IPS-NIHi7 (cell line): ENCODE measurements around the gene NME4.
"Not testable (repeated sequence)": the region's sequence is repeated elsewhere in the genome, so short reads cannot be mapped to it uniquely, and the experiment has no call there.

Experiments used
- DNase-seq: peaks from one replicate; pipeline ENCODE4 v3.0.0; 2012; ENCODE audit warnings: mixed read lengths; ENCODE audit errors: extremely low spot score

Gene NME4

DNA sequence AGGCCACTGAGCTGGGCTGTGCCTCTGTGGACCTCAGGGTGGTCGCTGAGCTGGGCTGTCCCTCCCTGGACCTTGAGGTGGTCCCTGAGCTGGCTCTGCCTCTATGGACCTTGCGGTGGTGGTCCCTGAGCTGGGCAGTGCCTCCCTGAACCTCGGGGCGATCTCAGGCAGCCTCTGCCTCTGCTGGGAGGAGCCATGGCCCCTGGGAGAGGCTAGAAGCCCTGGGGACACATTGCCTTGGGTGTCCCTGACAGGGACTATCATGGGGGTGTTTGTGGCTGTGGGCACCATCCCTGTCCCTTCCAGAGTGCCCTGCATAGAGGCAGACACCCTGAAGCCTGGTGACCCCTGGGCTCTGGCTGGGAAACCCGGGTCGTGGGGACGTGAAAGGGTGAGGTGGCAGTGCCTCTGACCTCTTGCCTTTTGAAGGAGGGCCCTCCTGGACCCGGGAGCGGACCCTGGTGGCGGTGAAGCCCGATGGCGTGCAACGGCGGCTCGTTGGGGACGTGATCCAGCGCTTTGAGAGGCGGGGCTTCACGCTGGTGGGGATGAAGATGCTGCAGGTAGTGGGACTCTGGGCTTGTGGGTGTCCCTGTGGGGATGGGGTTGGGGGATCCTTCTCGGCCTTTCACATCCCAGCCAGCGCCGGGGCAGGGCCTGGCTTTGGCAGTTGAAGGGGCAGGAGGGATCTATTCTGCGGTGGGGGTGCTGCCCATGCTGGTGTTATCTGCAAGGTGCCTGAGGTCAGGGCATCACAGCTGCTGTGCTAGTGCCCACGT, 1.8 kb downstream of the NME4 start:
- DNase-seq, result no peak

DNA sequence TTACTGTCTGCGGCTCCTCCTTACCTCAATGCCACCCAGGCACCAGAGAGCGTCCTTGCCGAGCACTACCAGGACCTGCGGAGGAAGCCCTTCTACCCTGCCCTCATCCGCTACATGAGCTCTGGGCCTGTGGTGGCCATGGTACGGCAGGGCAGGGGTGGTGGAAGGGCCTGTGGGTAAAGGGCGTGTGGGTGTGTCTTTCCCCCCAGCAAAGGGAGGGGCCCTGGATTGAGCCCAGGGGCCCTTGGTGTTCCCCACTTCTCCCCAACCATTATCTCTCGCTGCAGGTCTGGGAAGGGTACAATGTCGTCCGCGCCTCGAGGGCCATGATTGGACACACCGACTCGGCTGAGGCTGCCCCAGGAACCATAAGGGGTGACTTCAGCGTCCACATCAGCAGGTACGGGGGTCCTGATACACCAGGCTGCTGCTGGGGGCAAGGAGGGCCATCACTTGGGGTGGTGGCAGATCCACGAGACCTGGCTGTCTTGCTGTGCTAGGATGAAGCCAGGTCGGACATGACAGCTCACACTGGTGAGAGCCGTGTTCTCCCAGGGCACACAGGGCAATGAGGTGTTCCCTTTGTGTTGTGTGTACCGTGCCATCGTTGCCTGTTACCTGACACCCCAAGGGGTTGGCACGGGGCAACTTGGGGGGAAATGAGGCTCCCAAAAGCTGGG, 2.5 kb downstream of the NME4 start:
- DNase-seq, result no peak

DNA sequence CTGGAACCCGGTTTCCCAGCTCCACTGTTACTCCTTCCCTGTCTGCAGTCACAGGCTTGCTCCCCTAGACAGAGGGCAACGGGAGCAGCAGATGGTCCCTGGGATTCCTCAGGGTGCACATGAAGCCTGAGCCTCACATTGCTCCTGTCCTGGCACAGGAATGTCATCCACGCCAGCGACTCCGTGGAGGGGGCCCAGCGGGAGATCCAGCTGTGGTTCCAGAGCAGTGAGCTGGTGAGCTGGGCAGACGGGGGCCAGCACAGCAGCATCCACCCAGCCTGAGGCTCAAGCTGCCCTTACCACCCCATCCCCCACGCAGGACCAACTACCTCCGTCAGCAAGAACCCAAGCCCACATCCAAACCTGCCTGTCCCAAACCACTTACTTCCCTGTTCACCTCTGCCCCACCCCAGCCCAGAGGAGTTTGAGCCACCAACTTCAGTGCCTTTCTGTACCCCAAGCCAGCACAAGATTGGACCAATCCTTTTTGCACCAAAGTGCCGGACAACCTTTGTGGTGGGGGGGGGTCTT, 3.1 kb downstream of the NME4 start:
- DNase-seq, result no peak

DNA sequence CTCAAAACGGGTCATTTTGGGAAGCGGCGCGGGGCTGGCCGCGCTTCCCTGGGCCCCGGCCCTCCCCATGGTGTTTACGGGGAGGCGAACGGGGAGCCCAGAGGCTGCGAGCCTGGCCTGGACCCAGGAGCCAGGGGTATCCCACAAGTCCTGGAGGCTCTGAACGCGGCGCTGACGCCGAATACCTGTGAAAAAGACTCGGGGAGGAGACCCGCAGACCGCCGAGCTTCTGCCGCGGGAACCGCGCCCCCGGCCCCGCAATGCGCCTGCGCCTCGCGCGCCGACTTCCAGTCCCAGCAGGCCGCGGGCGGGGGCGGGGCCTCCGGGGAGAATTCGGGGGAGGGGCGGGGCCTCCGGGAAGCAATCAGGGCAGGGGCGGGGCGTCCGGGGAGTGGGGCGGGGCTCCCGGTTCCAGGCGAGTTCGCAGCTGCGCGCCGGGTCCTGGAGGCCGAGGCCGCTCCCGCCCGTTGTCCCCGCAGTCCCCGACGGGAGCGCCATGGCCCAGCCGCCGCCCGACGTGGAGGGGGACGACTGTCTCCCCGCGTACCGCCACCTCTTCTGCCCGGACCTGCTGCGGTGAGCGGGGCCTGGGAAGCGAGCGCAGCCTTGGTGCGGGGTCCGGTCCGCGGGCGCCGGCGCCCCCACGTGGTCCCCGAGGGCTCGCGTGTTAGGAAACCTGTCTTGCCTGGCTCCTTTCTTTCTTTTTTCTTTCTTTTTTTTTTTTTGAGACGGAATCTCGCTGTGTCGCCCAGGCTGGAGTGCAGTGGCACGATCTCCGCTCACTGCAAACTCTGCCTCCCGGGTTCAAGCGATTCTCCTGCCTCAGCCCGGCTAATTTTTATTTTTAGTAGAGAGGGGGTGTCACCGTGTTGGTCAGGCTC, 4.7 kb downstream of the NME4 start, which contains the start of gene DECR2:
Gene DECR2 (plus strand): TSS at position 418 of the 881 bp plus-strand sequence. CDS start 79 bp downstream, at position 497.
- peak; percentile 94 for DNase-seq

DNA sequence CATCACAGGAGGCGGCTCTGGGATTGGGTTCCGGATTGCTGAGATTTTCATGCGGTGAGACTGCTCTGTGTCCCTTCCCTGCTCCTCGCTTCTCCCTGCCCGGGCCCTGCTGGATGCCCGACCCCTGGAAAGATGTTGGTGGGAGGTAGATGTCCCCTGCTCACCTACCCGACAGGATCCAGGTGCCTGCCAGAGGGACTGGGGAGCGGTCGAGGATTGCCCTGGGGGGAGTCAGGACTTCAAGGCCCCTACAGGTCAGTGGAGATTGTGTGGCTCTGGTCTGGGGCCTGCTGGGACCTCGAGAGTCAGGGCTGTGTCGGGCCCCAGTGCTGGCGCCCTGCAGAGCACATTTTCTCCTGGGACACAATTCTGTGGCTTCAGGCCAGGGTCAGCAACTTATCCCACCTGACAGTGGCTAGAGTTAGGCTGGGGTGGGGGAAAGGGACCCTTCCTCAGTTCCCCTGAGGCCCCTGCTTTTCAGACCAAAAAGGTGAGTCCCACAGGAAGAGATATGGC, 8.0 kb downstream of the NME4 start:
- peak; percentile 6 for DNase-seq

DNA sequence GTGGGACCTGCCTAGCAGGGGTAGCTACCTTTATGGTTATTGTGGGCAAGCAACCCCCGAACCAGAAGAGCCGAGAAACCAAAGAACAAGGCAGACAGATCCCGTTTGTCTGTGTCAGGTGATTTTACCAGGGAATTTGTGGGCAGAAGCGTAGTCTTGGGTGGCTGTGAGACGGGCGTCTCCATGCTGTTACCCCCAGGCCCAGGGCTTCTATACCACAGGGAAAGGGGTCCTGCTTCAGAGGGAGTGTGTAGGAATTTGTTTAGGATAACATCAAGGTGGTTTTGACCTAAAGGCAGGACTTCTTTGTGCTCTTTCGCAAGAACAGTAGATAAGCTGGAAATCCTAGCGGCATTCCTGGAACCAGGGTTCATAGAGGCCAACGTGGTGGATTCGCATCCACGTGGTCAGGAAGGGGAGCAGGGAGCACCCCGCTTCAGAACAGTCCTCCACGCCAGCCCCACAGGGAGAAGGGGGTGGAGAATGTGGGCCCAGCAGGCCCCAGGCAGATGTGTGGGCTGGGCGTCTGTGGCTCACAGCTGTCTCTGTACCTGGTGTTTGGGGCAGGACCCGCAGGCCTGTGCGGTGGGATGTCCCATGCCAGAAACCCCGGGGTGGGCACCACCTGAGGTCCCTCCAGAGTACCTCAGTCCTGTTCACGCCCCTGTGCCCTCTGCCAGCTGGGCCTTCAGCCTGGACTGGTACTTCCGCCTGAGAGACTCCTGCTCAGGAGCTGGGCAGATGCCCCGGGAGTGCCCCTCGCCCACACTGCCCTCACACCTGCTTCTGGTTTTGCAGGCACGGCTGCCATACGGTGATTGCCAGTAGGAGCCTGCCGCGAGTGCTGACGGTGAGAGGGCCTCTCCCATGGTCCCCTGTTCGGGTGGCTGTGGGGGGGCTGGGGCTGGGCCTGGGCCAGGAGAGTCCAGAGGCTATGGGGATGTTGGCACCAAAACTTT, 8.8 kb downstream of the NME4 start:
- DNase-seq, result peak; percentile 6

DNA sequence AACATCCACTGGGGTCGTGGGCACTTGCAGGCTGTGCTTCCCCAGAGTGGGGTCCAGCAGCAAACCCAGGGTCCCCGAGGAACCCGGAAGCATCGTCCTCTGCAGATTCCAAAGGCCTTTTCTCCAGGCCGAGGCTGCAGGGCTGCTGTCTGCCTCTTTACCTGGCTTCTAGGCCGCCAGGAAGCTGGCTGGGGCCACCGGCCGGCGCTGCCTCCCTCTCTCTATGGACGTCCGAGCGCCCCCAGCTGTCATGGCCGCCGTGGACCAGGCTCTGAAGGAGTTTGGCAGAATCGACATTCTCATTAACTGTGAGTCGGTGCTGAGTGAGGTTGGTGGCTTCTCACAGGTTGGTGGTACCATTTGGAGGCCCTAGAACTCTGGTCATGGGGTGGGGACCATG, 10.3 kb downstream of the NME4 start:
- DNase-seq, result peak; percentile 11

DNA sequence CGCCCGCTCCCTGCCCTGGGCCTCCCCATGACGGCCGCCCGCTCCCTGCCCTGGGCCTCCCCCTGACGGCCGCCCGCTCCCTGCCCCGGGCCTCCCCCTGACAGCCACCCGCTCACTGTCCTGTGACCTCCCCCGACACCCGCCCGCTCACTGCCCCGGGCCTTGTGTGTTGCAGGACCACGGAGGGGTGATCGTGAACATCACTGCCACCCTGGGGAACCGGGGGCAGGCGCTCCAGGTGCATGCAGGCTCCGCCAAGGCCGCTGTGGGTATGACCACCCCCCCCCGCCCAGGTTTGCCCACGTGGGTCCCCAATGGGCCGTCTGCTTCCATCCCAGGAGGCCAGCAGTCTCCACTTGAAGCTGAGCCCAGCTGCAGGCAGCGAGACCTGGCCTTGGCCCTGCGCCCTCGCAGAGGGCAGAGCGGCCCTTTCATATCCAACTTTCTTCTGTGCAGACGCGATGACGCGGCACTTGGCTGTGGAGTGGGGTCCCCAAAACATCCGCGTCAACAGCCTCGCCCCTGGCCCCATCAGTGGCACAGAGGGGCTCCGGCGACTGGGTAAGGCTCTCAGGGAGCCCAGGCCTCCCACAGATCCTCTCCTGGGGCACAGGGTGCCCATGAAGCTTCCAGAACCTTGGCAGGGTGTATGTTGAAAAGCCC, 13.6 kb downstream of the NME4 start:
- peak; percentile 5 for DNase-seq

DNA sequence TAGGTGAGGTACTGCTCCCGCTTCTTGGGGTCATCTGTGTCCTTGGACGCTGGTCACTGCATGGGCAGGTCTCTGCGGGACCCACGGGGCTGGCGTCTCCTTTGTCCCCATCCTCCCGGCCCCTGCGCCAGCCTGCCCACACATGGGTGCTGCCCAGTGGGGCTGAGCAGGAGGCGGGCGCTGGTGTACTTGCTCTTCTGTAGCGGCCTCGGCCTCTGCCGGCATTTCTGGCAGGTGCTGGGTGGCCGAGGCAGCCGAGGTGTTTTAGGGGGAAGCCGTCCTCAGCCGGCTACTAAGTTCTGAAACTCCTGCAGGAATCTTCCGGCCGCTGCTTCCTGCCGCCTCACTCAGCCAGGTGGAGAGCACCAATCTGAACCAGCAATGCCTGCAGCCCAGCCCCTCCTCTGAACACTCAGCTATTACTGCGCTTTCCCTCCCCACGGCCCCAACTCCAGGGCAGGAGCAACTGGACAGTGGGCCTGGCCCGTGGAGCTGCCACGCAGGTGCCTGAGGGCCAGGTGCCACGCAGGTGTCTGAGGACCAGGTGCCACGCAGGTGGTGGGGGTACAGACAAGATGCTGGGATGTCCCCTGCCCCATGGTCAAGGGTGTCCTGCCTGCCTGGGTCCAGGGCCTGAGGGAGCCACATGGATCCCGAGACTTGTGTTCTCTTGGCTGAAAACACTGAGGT, 14.7 kb downstream of the NME4 start:
- no peak for DNase-seq

DNA sequence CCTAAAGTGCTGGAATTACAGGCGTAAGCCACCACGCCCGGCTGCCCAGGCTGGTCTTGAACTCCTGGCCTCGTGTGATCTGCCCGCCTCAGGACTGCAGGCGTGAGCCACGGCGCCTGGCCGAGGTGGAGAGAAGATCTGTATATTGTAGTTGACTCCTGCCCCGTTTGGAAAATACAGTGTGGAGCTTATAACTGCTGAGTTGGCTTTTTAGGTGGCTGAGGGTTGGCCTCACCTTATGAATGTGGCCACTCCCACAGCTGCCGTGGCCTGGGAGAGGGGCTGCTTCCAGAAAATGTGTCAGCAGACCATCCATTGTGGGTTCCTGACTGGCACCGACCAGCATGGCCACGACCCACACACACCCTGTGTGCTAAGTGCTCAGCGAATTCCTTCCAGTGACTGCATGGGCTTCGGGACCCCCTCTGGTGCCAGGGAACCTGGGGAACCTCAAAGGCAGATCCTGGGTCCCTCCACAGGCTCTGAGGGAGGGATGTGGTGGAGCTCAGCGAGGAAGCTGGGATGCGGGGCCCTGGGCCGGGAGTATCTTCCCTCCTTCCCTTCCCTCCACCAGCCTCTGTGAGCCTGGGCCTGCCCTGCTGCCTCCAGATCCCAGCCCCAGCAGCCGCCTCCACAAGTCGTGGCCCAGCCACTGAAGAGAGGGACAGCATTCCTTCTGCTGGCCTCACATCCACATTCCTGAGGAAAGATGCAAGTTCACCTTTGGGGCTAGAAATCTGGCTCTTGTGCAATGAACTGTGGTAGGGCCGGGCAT, 17.6 kb downstream of the NME4 start:
- DNase-seq, result no peak

DNA sequence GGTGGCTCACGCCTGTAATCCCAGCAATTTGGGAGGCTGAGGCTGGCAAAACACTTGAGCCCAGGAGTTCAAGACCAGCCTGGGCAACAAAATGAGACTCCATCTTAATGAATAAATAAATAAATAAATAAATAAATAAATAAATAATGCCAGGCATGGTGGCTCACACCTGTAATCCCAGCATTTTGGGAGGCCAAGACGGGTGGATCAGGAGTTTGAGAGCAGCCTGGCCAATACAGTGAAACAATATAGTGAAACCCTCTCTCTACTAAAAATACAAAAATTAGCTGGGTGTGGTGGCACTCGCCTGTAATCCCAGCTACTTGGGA, 18.1 kb downstream of the NME4 start:
- not testable (repeated sequence) for DNase-seq

DNA sequence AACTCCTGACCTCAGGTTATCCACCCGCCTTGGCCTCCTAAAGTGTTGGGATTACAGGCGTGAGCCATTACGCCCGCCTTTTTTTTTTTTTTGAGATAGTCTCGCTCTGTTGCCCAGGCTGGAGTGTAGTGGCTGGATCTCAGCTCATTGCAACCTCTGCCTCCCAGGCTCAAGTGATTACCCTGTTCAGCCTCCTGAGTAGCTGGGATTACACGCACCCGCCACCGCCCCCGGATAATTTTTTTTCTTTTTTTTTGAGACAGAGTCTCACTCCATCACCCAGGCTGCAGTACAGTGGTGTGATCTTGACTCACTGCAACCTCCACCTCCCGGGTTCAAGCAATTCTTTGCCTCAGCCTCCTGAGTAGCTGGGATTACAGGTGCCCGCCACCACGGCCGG, 25.2 kb downstream of the NME4 start:
- not testable (repeated sequence) for DNase-seq

DNA sequence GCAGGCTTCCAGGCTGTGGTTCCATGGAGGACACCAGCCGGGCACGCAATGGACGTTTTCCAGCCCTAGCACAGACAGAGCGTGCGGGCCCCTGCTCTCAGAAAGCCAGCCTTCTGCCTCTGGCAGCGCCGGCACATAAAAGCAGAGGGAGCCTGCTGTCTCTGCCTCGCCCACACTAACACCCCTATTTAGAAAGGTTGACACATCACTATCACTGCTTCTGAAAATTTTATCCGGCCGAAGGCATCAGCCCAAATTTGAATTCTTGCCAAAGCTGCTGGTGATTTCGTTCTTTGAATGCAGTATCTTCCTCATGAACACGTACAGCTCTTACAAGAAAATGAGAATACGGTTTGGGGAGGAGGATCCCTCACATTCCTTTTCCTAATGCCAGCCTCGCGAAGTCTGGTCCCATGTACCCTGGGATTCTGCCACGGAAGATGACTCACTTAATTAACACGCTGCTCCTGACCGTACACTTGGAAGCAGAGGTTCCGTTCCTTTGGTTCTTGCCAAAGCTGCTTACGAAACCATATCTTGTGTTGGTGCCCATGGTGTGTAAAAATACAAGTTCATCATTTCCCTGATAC, 27.1 kb downstream of the NME4 start:
- DNase-seq, result no peak

DNA sequence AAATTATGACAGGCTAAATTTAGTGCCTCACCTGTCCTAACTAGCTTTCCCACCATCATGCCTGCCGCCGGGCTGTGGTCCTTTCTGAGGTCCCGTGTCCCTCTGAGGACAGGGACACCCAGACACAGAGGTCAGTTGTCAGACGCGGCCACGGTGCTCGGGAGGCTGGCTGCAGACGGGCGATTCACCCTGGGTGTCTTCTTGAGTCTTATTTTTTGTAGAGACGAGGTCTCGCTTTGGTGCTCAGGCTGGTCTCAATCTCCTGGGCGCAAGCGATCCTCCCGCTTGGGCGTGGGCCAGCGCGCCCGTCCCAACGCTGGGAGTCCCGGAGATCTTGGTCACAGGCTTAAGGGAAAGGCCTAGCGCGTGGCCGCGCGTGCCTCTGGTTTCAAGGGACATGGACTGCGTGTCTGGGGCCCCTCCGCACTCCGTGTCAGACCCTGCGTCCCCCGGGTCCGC, 27.7 kb downstream of the NME4 start:
- no peak for DNase-seq

DNA sequence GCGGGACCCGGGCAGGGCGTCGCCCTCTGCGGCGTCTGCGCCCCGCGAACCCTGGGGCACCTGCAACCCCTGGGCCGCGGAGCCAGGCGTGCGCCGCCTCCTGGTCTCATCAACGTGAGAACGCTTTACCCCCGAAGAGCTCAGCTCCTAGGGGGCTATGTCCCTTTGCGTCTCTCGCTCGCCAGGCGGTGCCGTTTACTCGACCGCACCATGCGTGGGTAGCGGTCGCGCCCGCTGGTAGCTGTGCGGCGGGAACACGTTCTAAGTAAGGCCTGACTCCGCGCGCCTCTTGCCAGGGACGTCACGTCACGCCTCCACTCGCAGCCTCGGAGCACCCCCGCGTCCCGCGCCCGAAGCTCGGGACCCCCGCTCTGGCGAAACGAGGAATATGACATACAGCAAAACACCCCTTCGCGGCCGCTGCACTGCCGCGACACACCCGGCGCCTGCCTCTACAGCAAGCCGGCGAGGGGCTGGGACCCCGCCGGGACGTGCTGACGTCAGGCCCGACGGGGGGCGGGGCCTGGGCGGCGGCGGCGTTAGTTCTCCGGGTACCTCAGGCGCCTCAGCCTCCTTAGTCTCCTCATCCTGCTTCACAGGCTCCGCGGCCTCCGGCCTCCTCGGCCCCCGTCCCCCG, 28.2 kb downstream of the NME4 start, which contains the start of gene RAB11FIP3:
Gene RAB11FIP3 (plus strand): TSS at position 568 of the 637 bp plus-strand sequence. CDS start 358 bp downstream, outside the sequence.
- peak; percentile 94 for DNase-seq

DNA sequence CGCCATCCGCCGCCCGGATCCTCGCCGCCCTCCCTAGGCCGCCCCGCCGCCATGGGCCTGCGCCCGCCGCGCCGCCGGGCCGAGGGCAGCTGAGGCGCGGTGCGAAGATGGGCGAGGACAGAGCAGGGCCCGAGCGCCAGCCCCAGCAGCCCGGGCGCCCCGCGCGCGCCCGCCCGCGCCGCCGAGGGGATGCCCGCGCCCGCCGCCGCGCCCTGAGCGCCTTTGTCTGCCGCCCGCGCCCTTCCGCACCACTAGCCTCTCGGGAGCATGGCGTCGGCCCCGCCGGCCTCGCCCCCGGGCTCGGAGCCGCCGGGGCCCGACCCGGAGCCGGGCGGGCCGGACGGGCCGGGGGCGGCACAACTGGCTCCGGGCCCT, 28.7 kb downstream of the NME4 start:
- DNase-seq, result no peak

DNA sequence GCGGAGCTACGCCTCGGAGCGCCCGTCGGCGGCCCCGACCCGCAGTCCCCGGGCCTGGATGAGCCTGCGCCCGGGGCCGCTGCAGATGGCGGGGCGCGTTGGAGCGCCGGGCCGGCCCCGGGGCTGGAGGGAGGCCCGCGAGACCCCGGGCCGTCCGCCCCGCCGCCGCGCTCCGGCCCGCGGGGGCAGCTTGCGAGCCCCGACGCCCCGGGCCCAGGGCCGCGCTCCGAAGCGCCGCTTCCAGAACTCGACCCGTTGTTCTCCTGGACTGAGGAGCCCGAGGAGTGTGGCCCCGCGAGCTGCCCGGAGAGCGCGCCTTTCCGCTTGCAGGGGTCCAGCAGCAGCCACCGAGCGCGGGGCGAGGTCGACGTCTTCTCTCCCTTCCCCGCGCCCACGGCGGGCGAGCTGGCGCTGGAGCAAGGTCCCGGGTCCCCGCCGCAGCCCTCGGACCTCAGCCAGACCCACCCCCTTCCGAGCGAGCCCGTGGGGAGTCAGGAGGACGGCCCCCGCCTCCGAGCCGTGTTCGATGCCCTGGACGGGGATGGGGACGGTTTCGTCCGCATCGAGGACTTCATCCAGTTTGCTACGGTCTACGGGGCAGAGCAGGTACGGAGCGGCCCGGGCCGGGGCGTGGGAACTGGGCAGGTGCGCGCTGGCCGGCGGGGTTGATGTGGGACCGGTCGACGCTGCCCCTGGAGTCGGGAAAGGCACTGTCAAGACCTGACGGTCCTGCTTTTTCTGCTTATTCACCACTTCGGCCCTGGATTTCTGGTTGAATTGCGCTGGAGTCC, 29.3 kb downstream of the NME4 start:
- DNase-seq, result peak; percentile 44
